ENCODE results near the gene NXNL1.

The NXNL1 gene

DNA sequence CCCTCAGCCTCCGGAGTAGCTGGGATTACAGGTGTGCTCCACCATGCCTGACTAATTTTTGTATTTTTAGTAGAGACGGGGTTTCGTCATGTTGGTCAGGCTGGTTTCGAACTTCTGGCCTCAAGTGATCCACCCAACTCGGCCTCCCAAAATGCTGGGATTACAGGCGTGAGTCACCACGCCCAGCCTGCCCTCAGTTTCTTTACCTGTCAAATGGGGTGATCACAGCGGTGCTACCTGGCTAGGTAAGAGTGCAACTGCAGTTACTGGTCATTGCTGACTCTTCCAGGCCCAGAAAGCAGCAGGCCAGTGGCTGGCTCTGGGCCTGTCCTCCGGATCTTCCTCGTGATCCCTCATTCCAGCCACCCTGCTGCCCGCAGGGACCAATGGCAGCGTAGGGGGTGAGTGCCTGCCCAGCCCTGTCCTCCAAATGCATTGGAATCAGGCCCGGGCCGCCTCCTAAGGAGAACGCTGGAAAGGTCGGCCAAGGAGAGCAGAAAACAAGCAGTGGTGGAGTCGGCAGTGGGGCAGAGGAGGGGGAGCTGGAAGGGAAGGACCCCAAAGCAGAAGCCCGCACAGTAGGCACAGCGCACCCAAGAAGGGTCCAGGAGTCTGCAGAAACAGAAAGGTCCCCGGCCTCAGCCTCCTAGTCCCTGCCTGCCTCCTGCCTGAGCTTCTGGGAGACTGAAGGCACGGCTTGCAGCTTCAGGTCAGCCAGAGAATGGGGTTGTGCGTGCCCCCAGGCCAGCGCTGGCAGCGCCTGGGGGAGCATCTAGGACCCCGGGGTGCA is 7.8 kb upstream of the NXNL1 start:
- TF ChIP-seq FOXP2 (optimal IDR thresholded peaks at IDR 0.05; ENCODE audit: borderline replicate concordance, extremely low read depth, extremely low read length, insufficient read depth) (no peak), SIN3A (IDR thresholded peaks at IDR 0.05; ENCODE audit: borderline replicate concordance, insufficient read depth, low read length) (no peak), TAF1 (IDR thresholded peaks at IDR 0.05; ENCODE audit: borderline replicate concordance, insufficient read depth, low read length) (no peak), POLR2AphosphoS5 (IDR thresholded peaks at IDR 0.05; ENCODE audit: low read depth, low read length) (no peak)
- TF ChIP-seq, protein P1, sequence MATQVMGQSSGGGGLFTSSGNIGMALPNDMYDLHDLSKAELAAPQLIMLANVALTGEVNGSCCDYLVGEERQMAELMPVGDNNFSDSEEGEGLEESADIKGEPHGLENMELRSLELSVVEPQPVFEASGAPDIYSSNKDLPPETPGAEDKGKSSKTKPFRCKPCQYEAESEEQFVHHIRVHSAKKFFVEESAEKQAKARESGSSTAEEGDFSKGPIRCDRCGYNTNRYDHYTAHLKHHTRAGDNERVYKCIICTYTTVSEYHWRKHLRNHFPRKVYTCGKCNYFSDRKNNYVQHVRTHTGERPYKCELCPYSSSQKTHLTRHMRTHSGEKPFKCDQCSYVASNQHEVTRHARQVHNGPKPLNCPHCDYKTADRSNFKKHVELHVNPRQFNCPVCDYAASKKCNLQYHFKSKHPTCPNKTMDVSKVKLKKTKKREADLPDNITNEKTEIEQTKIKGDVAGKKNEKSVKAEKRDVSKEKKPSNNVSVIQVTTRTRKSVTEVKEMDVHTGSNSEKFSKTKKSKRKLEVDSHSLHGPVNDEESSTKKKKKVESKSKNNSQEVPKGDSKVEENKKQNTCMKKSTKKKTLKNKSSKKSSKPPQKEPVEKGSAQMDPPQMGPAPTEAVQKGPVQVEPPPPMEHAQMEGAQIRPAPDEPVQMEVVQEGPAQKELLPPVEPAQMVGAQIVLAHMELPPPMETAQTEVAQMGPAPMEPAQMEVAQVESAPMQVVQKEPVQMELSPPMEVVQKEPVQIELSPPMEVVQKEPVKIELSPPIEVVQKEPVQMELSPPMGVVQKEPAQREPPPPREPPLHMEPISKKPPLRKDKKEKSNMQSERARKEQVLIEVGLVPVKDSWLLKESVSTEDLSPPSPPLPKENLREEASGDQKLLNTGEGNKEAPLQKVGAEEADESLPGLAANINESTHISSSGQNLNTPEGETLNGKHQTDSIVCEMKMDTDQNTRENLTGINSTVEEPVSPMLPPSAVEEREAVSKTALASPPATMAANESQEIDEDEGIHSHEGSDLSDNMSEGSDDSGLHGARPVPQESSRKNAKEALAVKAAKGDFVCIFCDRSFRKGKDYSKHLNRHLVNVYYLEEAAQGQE (IDR thresholded peaks at IDR 0.05; ENCODE audit: insufficient read depth in 1 of 2, low read depth in 2 of 2, low read length in 2 of 2): no peak

DNA sequence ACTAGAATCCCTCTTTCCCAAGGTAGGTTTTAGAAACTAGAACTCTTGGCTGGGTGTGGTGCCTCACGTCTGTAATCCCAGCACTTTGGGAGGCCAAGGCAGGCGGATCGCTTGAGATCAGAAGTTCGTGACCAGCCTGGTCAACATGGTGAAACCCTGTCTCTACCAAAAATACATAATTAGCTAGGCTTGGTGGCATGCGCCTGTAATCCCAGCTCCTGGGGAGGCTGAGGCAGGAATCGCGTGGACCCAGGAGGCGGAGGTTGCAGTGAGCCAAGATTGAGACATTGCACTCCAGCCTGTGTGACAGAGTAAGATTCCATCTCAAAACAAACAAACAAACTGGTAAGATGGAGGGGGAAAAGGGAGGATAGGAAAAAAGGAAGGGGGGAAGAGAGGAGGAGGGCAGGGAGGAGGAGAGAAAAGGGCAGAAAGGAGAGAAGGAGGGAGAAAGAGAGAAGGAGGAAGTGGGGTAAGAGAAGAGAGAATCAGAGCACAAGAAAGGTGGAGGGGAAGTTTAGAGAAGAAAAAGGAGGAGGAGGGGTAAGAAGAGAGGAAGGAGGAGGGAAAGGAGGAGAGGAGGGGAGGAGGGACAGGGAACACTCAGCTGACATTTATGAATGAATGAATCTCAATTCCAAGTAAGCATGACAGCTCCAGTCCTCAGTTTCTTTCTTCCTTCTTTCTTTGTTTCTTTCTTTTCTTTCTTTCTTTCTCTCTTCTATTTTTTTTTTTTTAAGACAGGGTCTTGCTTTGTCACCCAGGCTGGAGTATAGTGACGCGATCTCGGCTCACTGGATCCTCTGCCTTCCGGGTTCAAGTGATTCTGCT is 7.0 kb upstream of the NXNL1 start:
- no peak for TF ChIP-seq POLR2AphosphoS5 (IDR thresholded peaks at IDR 0.05; ENCODE audit: low read depth, low read length)
- no peak for TF ChIP-seq FOXP2 (optimal IDR thresholded peaks at IDR 0.05; ENCODE audit: borderline replicate concordance, extremely low read depth, extremely low read length, insufficient read depth)
- TF ChIP-seq, protein P1 (IDR thresholded peaks at IDR 0.05; ENCODE audit: insufficient read depth in 1 of 2, low read depth in 2 of 2, low read length in 2 of 2): no peak
- no peak for TF ChIP-seq SIN3A (IDR thresholded peaks at IDR 0.05; ENCODE audit: borderline replicate concordance, insufficient read depth, low read length)
- no peak for TF ChIP-seq TAF1 (IDR thresholded peaks at IDR 0.05; ENCODE audit: borderline replicate concordance, insufficient read depth, low read length)

DNA sequence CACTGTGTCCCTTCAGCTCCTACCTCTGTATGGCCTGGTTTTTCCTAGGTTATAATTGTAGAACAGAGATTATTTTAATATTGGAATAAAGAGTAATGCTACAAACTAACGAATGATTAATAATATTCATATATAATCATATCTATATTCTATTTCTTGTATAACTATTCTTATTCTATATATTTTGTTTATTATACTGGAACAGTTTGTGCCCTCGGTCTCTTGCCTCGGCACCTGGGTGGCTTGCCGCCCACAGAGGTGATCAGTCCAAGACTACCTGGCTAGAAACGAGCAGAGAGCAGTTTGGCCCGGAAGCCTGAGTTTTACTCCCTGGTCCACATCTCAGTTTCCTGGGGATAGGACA is 5.7 kb upstream of the NXNL1 start:
- TF ChIP-seq TAF1 (IDR thresholded peaks at IDR 0.05; ENCODE audit: borderline replicate concordance, insufficient read depth, low read length): no peak
- TF ChIP-seq, protein P1 (IDR thresholded peaks at IDR 0.05; ENCODE audit: insufficient read depth in 1 of 2, low read depth in 2 of 2, low read length in 2 of 2): no peak
- no peak for TF ChIP-seq SIN3A (IDR thresholded peaks at IDR 0.05; ENCODE audit: borderline replicate concordance, insufficient read depth, low read length)
- no peak for TF ChIP-seq FOXP2 (optimal IDR thresholded peaks at IDR 0.05; ENCODE audit: borderline replicate concordance, extremely low read depth, extremely low read length, insufficient read depth)
- no peak for TF ChIP-seq POLR2AphosphoS5 (IDR thresholded peaks at IDR 0.05; ENCODE audit: low read depth, low read length)

DNA sequence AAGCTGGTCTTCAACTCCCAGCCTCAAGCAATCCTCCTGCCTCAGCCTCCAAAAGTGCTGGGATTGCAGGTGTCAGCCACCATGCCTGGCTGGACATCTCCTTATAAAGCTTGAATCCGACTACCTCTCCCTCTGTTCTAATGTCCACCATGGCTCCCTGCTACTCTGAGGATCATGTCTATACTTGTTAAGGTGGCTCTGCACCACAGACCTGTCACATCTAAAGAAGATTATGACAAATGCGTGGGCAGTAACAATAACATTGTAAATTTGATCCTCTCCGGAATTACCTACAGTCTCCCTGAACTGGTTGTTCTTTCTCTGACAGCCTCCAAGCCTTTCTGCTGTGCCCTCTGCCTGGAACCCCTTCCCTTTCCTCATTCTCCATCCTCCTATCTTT is 1.8 kb downstream of the NXNL1 start:
- TF ChIP-seq TAF1 (IDR thresholded peaks at IDR 0.05; ENCODE audit: borderline replicate concordance, insufficient read depth, low read length) (no peak), FOXP2 (optimal IDR thresholded peaks at IDR 0.05; ENCODE audit: borderline replicate concordance, extremely low read depth, extremely low read length, insufficient read depth) (no peak), POLR2AphosphoS5 (IDR thresholded peaks at IDR 0.05; ENCODE audit: low read depth, low read length) (no peak), SIN3A (IDR thresholded peaks at IDR 0.05; ENCODE audit: borderline replicate concordance, insufficient read depth, low read length) (no peak)
- TF ChIP-seq, protein P1 (IDR thresholded peaks at IDR 0.05; ENCODE audit: insufficient read depth in 1 of 2, low read depth in 2 of 2, low read length in 2 of 2): no peak
